ENCODE data around the gene RPL7A.

GRCh38 chr9:133304477-133305377 is 43.3 kb upstream of the RPL7A start:
- TF ChIP-seq CTCF (IDR thresholded peaks at IDR 0.05): no peak
- no peak for TF ChIP-seq POLR2A (IDR thresholded peaks at IDR 0.05)
